ENCODE results near the gene CASTOR1.

The CASTOR1 gene

GRCh38 chr22:30305906-30306626, 16.8 kb upstream of the CASTOR1 start:
- Histone ChIP-seq H3K4me3 (ENCODE audit: low read depth, low read length) (no peak overlapping the region), H3K27me3 (ENCODE audit: control insufficient read depth, insufficient read depth, low read length) (no peaks in the 10 kb centered on the region), H3K9me3 (ENCODE audit: control insufficient read depth, insufficient read depth, low read length) (no peaks in the 10 kb centered on the region), H3K9ac (ENCODE audit: low read depth, low read length) (peak overlapping the region; percentile 37), H3K36me3 (ENCODE audit: control insufficient read depth, insufficient read depth, low read length) (no peaks in the 10 kb centered on the region), H3K4me1 (ENCODE audit: control insufficient read depth, insufficient read depth, low read length) (peaks cover 3% of the 10 kb centered on the region)

- peak overlapping the region; percentile 37 for H3K9ac ChIP-seq (ENCODE audit: low read depth, low read length)
- no peak overlapping the region for H3K4me3 ChIP-seq (ENCODE audit: low read depth, low read length)
- peaks cover under 1% of the 10 kb centered on the region for H3K4me1 ChIP-seq (ENCODE audit: control insufficient read depth, insufficient read depth, low read length)
- no peaks in the 10 kb centered on the region for H3K27me3 ChIP-seq (ENCODE audit: control insufficient read depth, insufficient read depth, low read length)
- H3K9me3 ChIP-seq (ENCODE audit: control insufficient read depth, insufficient read depth, low read length): no peaks in the 10 kb centered on the region
- peaks cover 1% of the 10 kb centered on the region for H3K36me3 ChIP-seq (ENCODE audit: control insufficient read depth, insufficient read depth, low read length)
Measured at GRCh38 chr22:30305519-30305905, 16.2 kb upstream of the CASTOR1 start.

GRCh38 chr22:30304495-30305244, 15.4 kb upstream of the CASTOR1 start:
- H3K27me3 ChIP-seq (ENCODE audit: control insufficient read depth, insufficient read depth, low read length): no peaks in the 10 kb centered on the region
- H3K4me1 ChIP-seq (ENCODE audit: control insufficient read depth, insufficient read depth, low read length): no peaks in the 10 kb centered on the region
- H3K4me3 ChIP-seq (ENCODE audit: low read depth, low read length): no peak overlapping the region
- H3K9ac ChIP-seq (ENCODE audit: low read depth, low read length): no peak overlapping the region
- H3K9me3 ChIP-seq (ENCODE audit: control insufficient read depth, insufficient read depth, low read length): no peaks in the 10 kb centered on the region
- H3K36me3 ChIP-seq (ENCODE audit: control insufficient read depth, insufficient read depth, low read length): peaks cover 3% of the 10 kb centered on the region

GRCh38 chr22:30302810-30303138, 13.5 kb upstream of the CASTOR1 start:
- Histone ChIP-seq H3K36me3 (ENCODE audit: control insufficient read depth, insufficient read depth, low read length) (peaks cover 3% of the 10 kb centered on the region), H3K9me3 (ENCODE audit: control insufficient read depth, insufficient read depth, low read length) (no peaks in the 10 kb centered on the region), H3K27me3 (ENCODE audit: control insufficient read depth, insufficient read depth, low read length) (no peaks in the 10 kb centered on the region), H3K9ac (ENCODE audit: low read depth, low read length) (no peak overlapping the region), H3K4me1 (ENCODE audit: control insufficient read depth, insufficient read depth, low read length) (no peaks in the 10 kb centered on the region), H3K4me3 (ENCODE audit: low read depth, low read length) (no peak overlapping the region)

GRCh38 chr22:30301995-30302809, 12.9 kb upstream of the CASTOR1 start:
- no peaks in the 10 kb centered on the region for H3K27me3 ChIP-seq (ENCODE audit: control insufficient read depth, insufficient read depth, low read length)
- H3K4me3 ChIP-seq (ENCODE audit: low read depth, low read length): no peak overlapping the region
- H3K36me3 ChIP-seq (ENCODE audit: control insufficient read depth, insufficient read depth, low read length): peaks cover 3% of the 10 kb centered on the region
- no peaks in the 10 kb centered on the region for H3K9me3 ChIP-seq (ENCODE audit: control insufficient read depth, insufficient read depth, low read length)
- no peaks in the 10 kb centered on the region for H3K4me1 ChIP-seq (ENCODE audit: control insufficient read depth, insufficient read depth, low read length)
- H3K9ac ChIP-seq (ENCODE audit: low read depth, low read length): no peak overlapping the region

- Histone ChIP-seq H3K9ac (ENCODE audit: low read depth, low read length) (no peak overlapping the region), H3K36me3 (ENCODE audit: control insufficient read depth, insufficient read depth, low read length) (peaks cover 3% of the 10 kb centered on the region), H3K4me3 (ENCODE audit: low read depth, low read length) (no peak overlapping the region), H3K27me3 (ENCODE audit: control insufficient read depth, insufficient read depth, low read length) (no peaks in the 10 kb centered on the region), H3K9me3 (ENCODE audit: control insufficient read depth, insufficient read depth, low read length) (no peaks in the 10 kb centered on the region), H3K4me1 (ENCODE audit: control insufficient read depth, insufficient read depth, low read length) (no peaks in the 10 kb centered on the region)
Measured at GRCh38 chr22:30299322-30299721, 10.0 kb upstream of the CASTOR1 start.

GRCh38 chr22:30297991-30298701, 8.8 kb upstream of the CASTOR1 start:
- H3K9ac ChIP-seq (ENCODE audit: low read depth, low read length): no peak overlapping the region

GRCh38 chr22:30297276-30297990, 8.1 kb upstream of the CASTOR1 start:
- Histone ChIP-seq H3K27me3 (ENCODE audit: control insufficient read depth, insufficient read depth, low read length) (no peaks in the 10 kb centered on the region), H3K4me1 (ENCODE audit: control insufficient read depth, insufficient read depth, low read length) (no peaks in the 10 kb centered on the region), H3K36me3 (ENCODE audit: control insufficient read depth, insufficient read depth, low read length) (peaks cover 16% of the 10 kb centered on the region), H3K9me3 (ENCODE audit: control insufficient read depth, insufficient read depth, low read length) (no peaks in the 10 kb centered on the region), H3K4me3 (ENCODE audit: low read depth, low read length) (no peak overlapping the region), H3K9ac (ENCODE audit: low read depth, low read length) (no peak overlapping the region)

More at GRCh38 chr22:30297991-30298701, 8.8 kb upstream of the CASTOR1 start:
- H3K4me3 ChIP-seq (ENCODE audit: low read depth, low read length): no peak overlapping the region
- H3K27me3 ChIP-seq (ENCODE audit: control insufficient read depth, insufficient read depth, low read length): no peaks in the 10 kb centered on the region
- no peaks in the 10 kb centered on the region for H3K4me1 ChIP-seq (ENCODE audit: control insufficient read depth, insufficient read depth, low read length)
- H3K9me3 ChIP-seq (ENCODE audit: control insufficient read depth, insufficient read depth, low read length): no peaks in the 10 kb centered on the region
- peaks cover 14% of the 10 kb centered on the region for H3K36me3 ChIP-seq (ENCODE audit: control insufficient read depth, insufficient read depth, low read length)

- no peaks in the 10 kb centered on the region for H3K27me3 ChIP-seq (ENCODE audit: control insufficient read depth, insufficient read depth, low read length)
- H3K9me3 ChIP-seq (ENCODE audit: control insufficient read depth, insufficient read depth, low read length): no peaks in the 10 kb centered on the region
- no peaks in the 10 kb centered on the region for H3K4me1 ChIP-seq (ENCODE audit: control insufficient read depth, insufficient read depth, low read length)
- no peak overlapping the region for H3K4me3 ChIP-seq (ENCODE audit: low read depth, low read length)
- no peak overlapping the region for H3K9ac ChIP-seq (ENCODE audit: low read depth, low read length)
- peaks cover 19% of the 10 kb centered on the region for H3K36me3 ChIP-seq (ENCODE audit: control insufficient read depth, insufficient read depth, low read length)
Measured at GRCh38 chr22:30296833-30297232, 7.5 kb upstream of the CASTOR1 start.

- H3K36me3 ChIP-seq (ENCODE audit: control insufficient read depth, insufficient read depth, low read length): peaks cover 19% of the 10 kb centered on the region
- no peaks in the 10 kb centered on the region for H3K27me3 ChIP-seq (ENCODE audit: control insufficient read depth, insufficient read depth, low read length)
Measured at GRCh38 chr22:30296324-30296723, 7.0 kb upstream of the CASTOR1 start.

GRCh38 chr22:30295576-30295975, 6.3 kb upstream of the CASTOR1 start:
- Histone ChIP-seq H3K36me3 (ENCODE audit: control insufficient read depth, insufficient read depth, low read length) (peaks cover 18% of the 10 kb centered on the region), H3K9me3 (ENCODE audit: control insufficient read depth, insufficient read depth, low read length) (no peaks in the 10 kb centered on the region), H3K27me3 (ENCODE audit: control insufficient read depth, insufficient read depth, low read length) (no peaks in the 10 kb centered on the region), H3K4me3 (ENCODE audit: low read depth, low read length) (no peak overlapping the region), H3K4me1 (ENCODE audit: control insufficient read depth, insufficient read depth, low read length) (no peaks in the 10 kb centered on the region), H3K9ac (ENCODE audit: low read depth, low read length) (no peak overlapping the region)

More at GRCh38 chr22:30296324-30296723, 7.0 kb upstream of the CASTOR1 start:
- H3K4me1 ChIP-seq (ENCODE audit: control insufficient read depth, insufficient read depth, low read length): no peaks in the 10 kb centered on the region
- H3K4me3 ChIP-seq (ENCODE audit: low read depth, low read length): no peak overlapping the region
- H3K9me3 ChIP-seq (ENCODE audit: control insufficient read depth, insufficient read depth, low read length): no peaks in the 10 kb centered on the region
- no peak overlapping the region for H3K9ac ChIP-seq (ENCODE audit: low read depth, low read length)
